ENCODE data around the gene ZDHHC18. TPM values are rescaled to one million over a fixed set of nuclear protein-coding genes. Genes with fewer than 3 reads are reported as not detected.

ZDHHC18 gene
- polyA plus RNA-seq, 1 experiment = 20.4 TPM

GRCh38 chr1:26814377-26814776, 12.1 kb upstream of the ZDHHC18 start:
- ChIA-PET POLR2A (interaction anchor here (0.7 kb wide), 1 partner anchor 9 kb away, joined by 5 read pairs; no protein-coding TSS in a partner anchor), CTCF (interaction anchor here (0.7 kb wide), 1 partner anchor 10 kb away, joined by 4 read pairs; no protein-coding TSS in a partner anchor)
- TF ChIP-seq CTCF (IDR thresholded peaks at IDR 0.05; ENCODE audit: low read depth, low read length) = no peak
- no peak for DNase-seq (ENCODE audit: low read depth, low spot score)
- H3K27ac ChIP-seq (ENCODE audit: low read depth, low read length) = no peak overlapping the region
- no peak overlapping the region for H3K4me3 ChIP-seq (ENCODE audit: low read depth, low read length)
- H3K9me3 ChIP-seq (ENCODE audit: control insufficient read depth, insufficient read depth, low read length) = no peaks in the 10 kb centered on the region; the same call in 1 of the 2 replicates
- no peaks in the 10 kb centered on the region for H3K27me3 ChIP-seq (ENCODE audit: control insufficient read depth, insufficient read depth, low read length)

GRCh38 chr1:26814893-26815292, 11.6 kb upstream of the ZDHHC18 start:
- no peak for DNase-seq (ENCODE audit: low read depth, low spot score)
- Histone ChIP-seq H3K27ac (ENCODE audit: low read depth, low read length) (no peak overlapping the region), H3K4me3 (ENCODE audit: low read depth, low read length) (no peak overlapping the region), H3K9me3 (ENCODE audit: control insufficient read depth, insufficient read depth, low read length) (no peaks in the 10 kb centered on the region; the same call in 1 of the 2 replicates), H3K27me3 (ENCODE audit: control insufficient read depth, insufficient read depth, low read length) (no peaks in the 10 kb centered on the region)
- ChIA-PET POLR2A (no interaction called here), CTCF (no interaction called here)
- TF ChIP-seq CTCF (IDR thresholded peaks at IDR 0.05; ENCODE audit: low read depth, low read length) = no peak

GRCh38 chr1:26820784-26821269, 5.7 kb upstream of the ZDHHC18 start:
- DNase-seq (ENCODE audit: low read depth, low spot score) = no peak
- ChIA-PET POLR2A (no interaction called here), CTCF (interaction anchor here (0.7 to 1.6 kb wide), 3 partner anchors 10 to 219 kb away, joined by 4 to 8 read pairs (median 4); no protein-coding TSS in a partner anchor)
- peak; percentile 19; the same call in 1 of the 2 replicates for TF ChIP-seq CTCF (IDR thresholded peaks at IDR 0.05; ENCODE audit: low read depth, low read length)
- Histone ChIP-seq H3K4me3 (ENCODE audit: low read depth, low read length) (no peak overlapping the region), H3K27me3 (ENCODE audit: control insufficient read depth, insufficient read depth, low read length) (no peaks in the 10 kb centered on the region), H3K27ac (ENCODE audit: low read depth, low read length) (no peak overlapping the region), H3K9me3 (ENCODE audit: control insufficient read depth, insufficient read depth, low read length) (no peaks in the 10 kb centered on the region; the same call in 1 of the 2 replicates)

DNA sequence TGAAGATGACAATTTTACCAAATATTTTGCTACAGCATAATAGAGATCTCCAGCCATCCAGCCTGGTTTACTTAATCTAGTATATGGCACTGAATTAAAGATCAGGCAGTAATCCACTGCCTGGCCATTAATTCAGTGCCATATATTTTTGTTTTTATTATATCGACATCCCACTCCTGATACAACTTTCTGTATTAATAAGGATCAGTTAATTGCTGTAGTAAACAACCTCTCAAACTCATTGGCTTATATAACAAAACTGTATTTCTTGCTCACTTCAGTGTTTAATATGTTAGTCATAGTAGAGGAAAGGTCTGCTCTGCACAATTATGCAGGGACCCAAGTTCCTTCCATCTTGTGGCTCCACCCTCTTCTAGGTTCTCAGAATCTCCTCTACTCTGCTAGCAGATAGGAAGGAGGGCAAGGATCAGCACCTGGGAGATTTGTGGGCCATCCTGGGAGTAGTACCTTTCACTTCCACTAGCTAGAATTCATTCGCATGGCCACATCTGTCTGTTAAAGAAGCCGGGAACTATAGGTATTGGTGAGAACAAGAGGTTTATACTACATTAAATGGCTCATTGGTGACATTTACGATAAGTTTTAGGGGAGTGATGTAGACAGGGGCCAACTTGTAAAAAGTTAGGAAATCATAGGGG, 3.6 kb upstream of the ZDHHC18 start:
- Histone ChIP-seq H3K9me3 (ENCODE audit: control insufficient read depth, insufficient read depth, low read length) (no peaks in the 10 kb centered on the region), H3K4me3 (ENCODE audit: low read depth, low read length) (no peak overlapping the region), H3K27me3 (ENCODE audit: control insufficient read depth, insufficient read depth, low read length) (no peaks in the 10 kb centered on the region), H3K27ac (ENCODE audit: low read depth, low read length) (no peak overlapping the region)
- no peak for DNase-seq (ENCODE audit: low read depth, low spot score)
- POLR2A ChIA-PET = no interaction called here
- CTCF ChIA-PET = interaction anchor here (0.8 to 1.0 kb wide), 3 partner anchors 12 to 34 kb away, joined by 3 to 6 read pairs (median 3); no protein-coding TSS in a partner anchor
- no peak for TF ChIP-seq CTCF (IDR thresholded peaks at IDR 0.05; ENCODE audit: low read depth, low read length)

DNA sequence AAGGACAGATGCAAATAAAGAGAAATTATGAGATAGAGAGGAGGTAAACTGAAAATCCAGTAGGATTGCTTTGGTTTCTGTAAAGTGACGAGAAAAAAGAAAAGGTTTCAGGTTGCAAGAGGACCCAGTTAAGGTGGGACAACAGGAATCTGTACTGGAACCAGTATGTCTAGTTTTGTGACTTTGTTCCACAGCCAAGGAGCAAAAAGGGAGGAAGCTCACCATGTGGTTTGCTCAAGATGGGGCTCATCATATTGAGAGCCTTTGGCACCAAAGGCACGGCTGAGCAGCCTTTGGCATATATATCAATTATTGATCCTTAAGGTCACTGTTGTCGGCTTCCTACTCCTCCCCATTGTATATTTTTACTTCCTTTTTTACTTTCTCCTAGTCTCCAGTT, 1.8 kb upstream of the ZDHHC18 start:
- H3K4me3 ChIP-seq (ENCODE audit: low read depth, low read length) = no peak overlapping the region
- POLR2A ChIA-PET = no interaction called here

More for the DNA sequence above, 1.8 kb upstream of the ZDHHC18 start:
- H3K27ac ChIP-seq (ENCODE audit: low read depth, low read length) = no peak overlapping the region
- no peak for TF ChIP-seq CTCF (IDR thresholded peaks at IDR 0.05; ENCODE audit: low read depth, low read length)
- no peak for DNase-seq (ENCODE audit: low read depth, low spot score)
- CTCF ChIA-PET = interaction anchor here (0.6 kb wide), 1 partner anchor 48 kb away, joined by 6 read pairs; no protein-coding TSS in a partner anchor
- no peaks in the 10 kb centered on the region for H3K27me3 ChIP-seq (ENCODE audit: control insufficient read depth, insufficient read depth, low read length)
- H3K9me3 ChIP-seq (ENCODE audit: control insufficient read depth, insufficient read depth, low read length) = no peaks in the 10 kb centered on the region

Data from AG04450 (cell line).